GM12878 (cell line): Measurements from ENCODE around the gene WDR48.

Experiments
- EP300 ChIP-seq, 2 experiments: fragments of 150-350 bp in 1 of 2; IDR thresholded peaks; 2 replicates each; pipeline ENCODE4 v1.6.1; 2011 to 2012; ENCODE audit warnings: low read depth in 2 of 2, low read length in 2 of 2, borderline replicate concordance in 1 of 2, improper control_type of control experiment in 1 of 2, inconsistent platforms in 1 of 2; ENCODE audit not compliant: control insufficient read depth in 1 of 2
- MYC ChIP-seq: IDR thresholded peaks from 2 replicates; pipeline ENCODE4 v1.6.1; 2011; ENCODE audit warnings: mild to moderate bottlenecking, low read length, moderate library complexity, inconsistent platforms; ENCODE audit not compliant: insufficient read depth, insufficient replicate concordance, insufficient read length, severe bottlenecking
- STAT1 ChIP-seq: fragments of 450-650 bp; conservative IDR thresholded peaks from 2 replicates; pipeline ENCODE4 v1.6.1; 2014; ENCODE audit warnings: antibody characterized with exemption, mild to moderate bottlenecking
- ZNF274 ChIP-seq: IDR thresholded peaks from one replicate; pipeline ENCODE4 v1.8.0; 2011; ENCODE audit not compliant: insufficient read length, insufficient read depth
- ZNF622 ChIP-seq: fragments of 450-650 bp; IDR thresholded peaks from 2 replicates; pipeline ENCODE4 v1.6.1; 2017; ENCODE audit warnings: mild to moderate bottlenecking, inconsistent platforms
- ZZZ3 ChIP-seq: IDR thresholded peaks from 2 replicates; pipeline ENCODE4 v1.6.1; 2011; ENCODE audit warnings: low read depth; ENCODE audit not compliant: control insufficient read depth, insufficient read length
- TF ChIP-seq, protein P1 (sequence below), 3 experiments: IDR thresholded peaks in 2 of 3; conservative IDR thresholded peaks in 1 of 3; 2 replicates each; pipeline ENCODE4 v1.5.1; 2011; ENCODE audit warnings: low read depth in 3 of 3, low read length in 3 of 3, mild to moderate bottlenecking in 3 of 3, control low read depth in 2 of 3, moderate library complexity in 2 of 3, inconsistent platforms in 1 of 3, mixed read lengths in 1 of 3; ENCODE audit not compliant: control insufficient read depth in 2 of 3, insufficient read depth in 1 of 3; ENCODE audit errors: extremely low read depth in 1 of 3
- TF ChIP-seq, protein P2 (sequence below): IDR thresholded peaks from 2 replicates; pipeline ENCODE4 v1.6.1; 2012; ENCODE audit warnings: low read depth, low read length, improper control_type of control experiment
- TF ChIP-seq, protein P3 (sequence below): fragments of 450-650 bp; IDR thresholded peaks from 2 replicates; pipeline ENCODE4 v1.6.1; 2014; ENCODE audit warnings: mild to moderate bottlenecking

DNA sequence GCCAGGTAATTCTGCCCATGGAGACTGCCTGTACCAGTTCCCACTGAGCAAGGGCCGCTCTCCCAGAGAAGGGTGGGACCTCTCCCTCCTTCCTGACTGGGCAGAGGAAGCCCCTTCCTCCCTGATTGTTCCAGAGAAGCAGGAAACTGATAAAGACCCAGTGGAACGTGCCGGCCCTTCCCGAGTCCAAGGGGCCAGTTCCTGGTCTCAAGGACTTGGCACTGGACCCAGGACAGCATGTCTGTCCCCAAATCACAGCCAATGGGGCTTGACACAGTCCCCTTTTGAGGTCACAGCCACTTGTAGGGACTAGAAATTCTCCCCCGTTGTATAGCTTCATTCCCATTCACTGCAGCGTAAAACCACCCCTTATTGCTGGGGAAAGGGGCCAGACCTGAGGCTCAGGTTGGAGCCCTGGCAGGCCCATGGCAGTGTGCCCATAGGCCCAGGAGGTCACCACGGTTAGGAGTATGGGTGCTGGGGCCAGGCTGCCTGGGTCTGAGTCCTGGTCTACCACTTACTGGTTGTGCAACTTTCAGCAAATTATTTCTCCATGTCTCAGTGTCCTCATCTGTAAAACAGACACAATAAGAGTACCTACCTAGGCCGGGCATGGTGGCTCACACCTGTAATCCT is 83.5 kb downstream of the WDR48 start:
- TF ChIP-seq ZNF622, result no peak
- TF ChIP-seq EP300 (IDR thresholded peaks at IDR 0.05; ENCODE audit: borderline replicate concordance in 1 of 2, control insufficient read depth in 1 of 2, low read depth in 2 of 2, low read length in 2 of 2), result no peak
- TF ChIP-seq, protein P1, sequence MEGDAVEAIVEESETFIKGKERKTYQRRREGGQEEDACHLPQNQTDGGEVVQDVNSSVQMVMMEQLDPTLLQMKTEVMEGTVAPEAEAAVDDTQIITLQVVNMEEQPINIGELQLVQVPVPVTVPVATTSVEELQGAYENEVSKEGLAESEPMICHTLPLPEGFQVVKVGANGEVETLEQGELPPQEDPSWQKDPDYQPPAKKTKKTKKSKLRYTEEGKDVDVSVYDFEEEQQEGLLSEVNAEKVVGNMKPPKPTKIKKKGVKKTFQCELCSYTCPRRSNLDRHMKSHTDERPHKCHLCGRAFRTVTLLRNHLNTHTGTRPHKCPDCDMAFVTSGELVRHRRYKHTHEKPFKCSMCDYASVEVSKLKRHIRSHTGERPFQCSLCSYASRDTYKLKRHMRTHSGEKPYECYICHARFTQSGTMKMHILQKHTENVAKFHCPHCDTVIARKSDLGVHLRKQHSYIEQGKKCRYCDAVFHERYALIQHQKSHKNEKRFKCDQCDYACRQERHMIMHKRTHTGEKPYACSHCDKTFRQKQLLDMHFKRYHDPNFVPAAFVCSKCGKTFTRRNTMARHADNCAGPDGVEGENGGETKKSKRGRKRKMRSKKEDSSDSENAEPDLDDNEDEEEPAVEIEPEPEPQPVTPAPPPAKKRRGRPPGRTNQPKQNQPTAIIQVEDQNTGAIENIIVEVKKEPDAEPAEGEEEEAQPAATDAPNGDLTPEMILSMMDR (IDR thresholded peaks at IDR 0.05 in 2 of 3, conservative IDR thresholded peaks at IDR 0.05 in 1 of 3; ENCODE audit: control insufficient read depth in 2 of 3, extremely low read depth in 1 of 3, insufficient read depth in 1 of 3, low read depth in 3 of 3, low read length in 3 of 3), result no peak
- TF ChIP-seq, protein P2, sequence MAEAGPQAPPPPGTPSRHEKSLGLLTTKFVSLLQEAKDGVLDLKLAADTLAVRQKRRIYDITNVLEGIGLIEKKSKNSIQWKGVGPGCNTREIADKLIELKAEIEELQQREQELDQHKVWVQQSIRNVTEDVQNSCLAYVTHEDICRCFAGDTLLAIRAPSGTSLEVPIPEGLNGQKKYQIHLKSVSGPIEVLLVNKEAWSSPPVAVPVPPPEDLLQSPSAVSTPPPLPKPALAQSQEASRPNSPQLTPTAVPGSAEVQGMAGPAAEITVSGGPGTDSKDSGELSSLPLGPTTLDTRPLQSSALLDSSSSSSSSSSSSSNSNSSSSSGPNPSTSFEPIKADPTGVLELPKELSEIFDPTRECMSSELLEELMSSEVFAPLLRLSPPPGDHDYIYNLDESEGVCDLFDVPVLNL, result no peak
- TF ChIP-seq MYC, result no peak
- TF ChIP-seq ZNF274, result no peak
- no peak for TF ChIP-seq STAT1
- TF ChIP-seq, protein P3, sequence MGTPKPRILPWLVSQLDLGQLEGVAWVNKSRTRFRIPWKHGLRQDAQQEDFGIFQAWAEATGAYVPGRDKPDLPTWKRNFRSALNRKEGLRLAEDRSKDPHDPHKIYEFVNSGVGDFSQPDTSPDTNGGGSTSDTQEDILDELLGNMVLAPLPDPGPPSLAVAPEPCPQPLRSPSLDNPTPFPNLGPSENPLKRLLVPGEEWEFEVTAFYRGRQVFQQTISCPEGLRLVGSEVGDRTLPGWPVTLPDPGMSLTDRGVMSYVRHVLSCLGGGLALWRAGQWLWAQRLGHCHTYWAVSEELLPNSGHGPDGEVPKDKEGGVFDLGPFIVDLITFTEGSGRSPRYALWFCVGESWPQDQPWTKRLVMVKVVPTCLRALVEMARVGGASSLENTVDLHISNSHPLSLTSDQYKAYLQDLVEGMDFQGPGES, result no peak
- TF ChIP-seq ZZZ3, result no peak
